ENCODE data around the gene PTPRC.
A peak's percentile ranks its signal among the peaks of the same experiment; 100 is the strongest.
"Not testable (repeated sequence)": the region's sequence is repeated elsewhere in the genome, so short reads cannot be mapped to it uniquely, and the experiment has no call there.

Gene PTPRC, protein sequence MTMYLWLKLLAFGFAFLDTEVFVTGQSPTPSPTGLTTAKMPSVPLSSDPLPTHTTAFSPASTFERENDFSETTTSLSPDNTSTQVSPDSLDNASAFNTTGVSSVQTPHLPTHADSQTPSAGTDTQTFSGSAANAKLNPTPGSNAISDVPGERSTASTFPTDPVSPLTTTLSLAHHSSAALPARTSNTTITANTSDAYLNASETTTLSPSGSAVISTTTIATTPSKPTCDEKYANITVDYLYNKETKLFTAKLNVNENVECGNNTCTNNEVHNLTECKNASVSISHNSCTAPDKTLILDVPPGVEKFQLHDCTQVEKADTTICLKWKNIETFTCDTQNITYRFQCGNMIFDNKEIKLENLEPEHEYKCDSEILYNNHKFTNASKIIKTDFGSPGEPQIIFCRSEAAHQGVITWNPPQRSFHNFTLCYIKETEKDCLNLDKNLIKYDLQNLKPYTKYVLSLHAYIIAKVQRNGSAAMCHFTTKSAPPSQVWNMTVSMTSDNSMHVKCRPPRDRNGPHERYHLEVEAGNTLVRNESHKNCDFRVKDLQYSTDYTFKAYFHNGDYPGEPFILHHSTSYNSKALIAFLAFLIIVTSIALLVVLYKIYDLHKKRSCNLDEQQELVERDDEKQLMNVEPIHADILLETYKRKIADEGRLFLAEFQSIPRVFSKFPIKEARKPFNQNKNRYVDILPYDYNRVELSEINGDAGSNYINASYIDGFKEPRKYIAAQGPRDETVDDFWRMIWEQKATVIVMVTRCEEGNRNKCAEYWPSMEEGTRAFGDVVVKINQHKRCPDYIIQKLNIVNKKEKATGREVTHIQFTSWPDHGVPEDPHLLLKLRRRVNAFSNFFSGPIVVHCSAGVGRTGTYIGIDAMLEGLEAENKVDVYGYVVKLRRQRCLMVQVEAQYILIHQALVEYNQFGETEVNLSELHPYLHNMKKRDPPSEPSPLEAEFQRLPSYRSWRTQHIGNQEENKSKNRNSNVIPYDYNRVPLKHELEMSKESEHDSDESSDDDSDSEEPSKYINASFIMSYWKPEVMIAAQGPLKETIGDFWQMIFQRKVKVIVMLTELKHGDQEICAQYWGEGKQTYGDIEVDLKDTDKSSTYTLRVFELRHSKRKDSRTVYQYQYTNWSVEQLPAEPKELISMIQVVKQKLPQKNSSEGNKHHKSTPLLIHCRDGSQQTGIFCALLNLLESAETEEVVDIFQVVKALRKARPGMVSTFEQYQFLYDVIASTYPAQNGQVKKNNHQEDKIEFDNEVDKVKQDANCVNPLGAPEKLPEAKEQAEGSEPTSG (N-terminal part only)

DNA sequence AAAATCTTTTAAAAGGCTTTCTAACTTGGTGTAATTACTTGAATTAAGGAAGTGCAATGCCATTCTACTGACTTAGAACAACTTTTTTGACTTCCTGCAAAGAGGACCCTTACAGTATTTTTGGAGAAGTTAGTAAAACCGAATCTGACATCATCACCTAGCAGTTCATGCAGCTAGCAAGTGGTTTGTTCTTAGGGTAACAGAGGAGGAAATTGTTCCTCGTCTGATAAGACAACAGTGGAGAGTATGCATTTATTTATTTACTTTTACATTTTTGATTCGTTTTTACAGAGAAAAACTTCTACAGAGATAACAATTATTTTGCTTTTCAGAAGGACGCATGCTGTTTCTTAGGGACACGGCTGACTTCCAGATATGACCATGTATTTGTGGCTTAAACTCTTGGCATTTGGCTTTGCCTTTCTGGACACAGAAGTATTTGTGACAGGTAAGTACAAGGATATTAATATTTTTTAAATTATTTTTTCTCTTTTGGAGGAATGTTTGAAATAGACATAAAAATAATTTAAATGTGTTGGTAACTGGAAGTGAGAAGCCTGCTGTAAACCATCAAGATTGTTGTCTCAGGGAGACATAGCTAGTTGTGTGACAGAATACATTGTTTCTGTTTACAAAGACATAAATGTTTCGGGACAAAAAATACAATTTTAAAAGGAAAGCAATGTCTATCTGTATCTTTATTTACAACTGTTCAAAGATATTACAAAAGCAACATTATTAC is at the start of gene PTPRC:
Gene PTPRC, plus strand, starts transcription at position 147 of the 742 bp plus-strand sequence. Its CDS starts 229 bp downstream, at position 376.
- peak; percentile 92 for DNase-seq (ENCODE audit: low spot score)

DNA sequence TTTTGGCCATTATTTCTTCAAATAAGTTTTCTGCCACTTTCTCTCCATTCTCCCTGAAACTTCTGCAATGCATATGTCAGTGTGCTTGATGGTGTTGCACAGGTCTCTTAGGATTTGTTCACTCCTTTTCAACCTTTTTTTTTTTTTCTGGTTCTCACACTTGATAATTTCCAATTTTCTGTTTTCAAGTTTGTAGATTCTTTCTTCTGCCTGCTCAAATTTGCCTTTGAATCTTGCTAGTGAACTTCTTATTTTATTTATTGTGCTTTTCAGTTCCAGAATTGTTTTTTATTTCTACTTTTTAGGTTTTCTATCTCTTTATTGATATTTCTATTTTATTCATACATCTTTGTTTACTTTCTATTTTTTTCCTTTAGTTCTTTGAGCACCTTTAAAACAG is 48.4 kb upstream of the PTPRC start:
- no peak for DNase-seq (ENCODE audit: low spot score)

DNA sequence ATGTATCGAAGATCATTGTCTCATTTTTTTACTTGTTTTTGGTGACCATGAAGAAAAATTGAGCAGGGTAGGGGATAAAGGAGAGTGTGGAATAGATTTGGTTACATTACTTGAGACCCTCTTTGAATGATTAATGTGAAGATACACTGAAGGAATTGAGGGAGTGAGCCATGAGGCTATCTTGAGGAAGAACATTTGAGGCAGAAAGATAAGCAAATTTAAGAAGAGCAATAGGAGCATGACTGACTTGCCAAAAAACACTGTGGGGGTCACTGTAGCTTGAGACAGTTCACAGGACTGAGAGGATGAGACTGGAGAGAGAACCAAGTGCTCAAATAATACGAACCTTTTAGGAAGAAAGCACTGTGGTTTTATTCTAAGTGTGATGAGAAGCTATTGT is 43.1 kb upstream of the PTPRC start:
- DNase-seq (ENCODE audit: low spot score): no peak

DNA sequence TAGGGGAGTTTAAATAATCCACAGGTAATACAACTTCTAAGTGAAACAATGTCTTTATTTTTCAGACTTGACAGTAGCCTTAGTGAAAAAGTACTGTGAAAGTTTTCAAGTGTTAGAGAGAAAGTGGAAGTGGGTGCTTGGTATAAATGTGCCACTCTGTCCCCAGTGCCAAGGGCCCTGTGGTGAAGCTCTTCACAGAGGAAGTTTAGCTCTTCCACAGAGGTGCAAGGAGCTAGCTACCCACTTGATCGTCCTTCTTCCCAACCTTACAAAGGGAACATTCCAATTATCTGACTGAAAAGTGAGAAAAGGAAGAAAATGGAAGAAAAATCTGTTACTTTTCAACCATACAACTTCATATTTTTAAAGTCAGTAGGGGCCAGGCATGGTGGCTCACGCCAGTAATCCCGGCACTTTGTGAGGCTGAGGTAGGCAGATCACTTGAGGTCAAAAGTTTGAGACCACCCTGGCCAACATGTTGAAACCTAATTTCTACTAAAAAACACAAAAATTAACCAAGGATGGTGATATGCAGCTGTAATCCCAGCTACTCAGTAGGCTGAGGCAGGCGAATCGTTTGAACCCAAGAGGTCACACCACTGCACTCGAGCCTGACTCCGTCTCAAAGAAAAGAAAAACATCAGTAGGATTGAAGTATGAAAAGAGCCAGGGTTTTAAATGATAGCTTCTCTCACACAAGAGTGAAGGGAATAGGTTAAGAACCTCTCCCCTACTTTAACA is 41.0 kb upstream of the PTPRC start:
- peak; percentile 68 for DNase-seq (ENCODE audit: low spot score)

DNA sequence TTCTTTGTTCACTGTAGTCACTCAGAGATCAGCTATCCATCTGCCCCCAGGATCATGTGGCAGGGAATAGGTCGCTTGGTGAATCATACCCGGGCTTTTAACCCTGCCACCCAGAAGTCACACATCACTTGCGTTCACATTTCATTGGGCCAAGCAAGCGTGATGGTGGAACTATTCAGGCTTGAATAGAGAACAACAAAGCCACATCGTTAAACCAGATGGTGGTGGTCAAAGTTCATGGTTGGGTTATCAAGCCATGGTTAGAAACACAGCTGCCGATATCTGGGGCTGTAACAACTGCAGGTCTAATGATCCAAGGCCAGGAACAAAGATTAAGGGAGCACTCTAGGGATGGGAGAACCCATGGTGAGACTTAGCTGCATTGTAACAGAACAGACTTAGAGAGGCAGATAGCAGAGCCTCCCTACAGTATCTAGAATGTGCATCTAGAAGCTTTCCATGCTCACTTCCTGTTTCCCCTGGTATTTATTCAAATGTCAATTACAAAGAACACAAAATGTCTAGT is 40.0 kb upstream of the PTPRC start:
- peak; percentile 98 for DNase-seq (ENCODE audit: low spot score)

DNA sequence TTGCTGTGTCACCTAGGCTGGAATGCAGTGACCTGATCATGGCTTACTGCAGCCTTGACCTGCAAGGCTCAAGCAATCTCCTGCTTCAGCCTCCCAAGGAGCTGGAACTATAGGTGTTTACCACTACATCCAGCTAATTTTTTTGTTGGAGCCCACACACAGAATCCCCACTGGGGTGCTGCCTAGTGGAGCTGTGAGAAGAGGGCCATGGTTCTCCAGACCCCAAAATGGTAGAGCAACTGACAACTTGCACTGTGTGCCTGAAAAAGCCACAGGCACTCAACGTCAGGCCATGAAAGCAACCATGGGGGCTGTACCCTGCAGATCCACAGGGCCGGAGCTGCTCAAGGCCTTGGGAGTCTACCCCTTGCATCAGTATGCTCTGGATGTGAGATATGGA is 39.1 kb upstream of the PTPRC start:
- no peak for DNase-seq (ENCODE audit: low spot score)

DNA sequence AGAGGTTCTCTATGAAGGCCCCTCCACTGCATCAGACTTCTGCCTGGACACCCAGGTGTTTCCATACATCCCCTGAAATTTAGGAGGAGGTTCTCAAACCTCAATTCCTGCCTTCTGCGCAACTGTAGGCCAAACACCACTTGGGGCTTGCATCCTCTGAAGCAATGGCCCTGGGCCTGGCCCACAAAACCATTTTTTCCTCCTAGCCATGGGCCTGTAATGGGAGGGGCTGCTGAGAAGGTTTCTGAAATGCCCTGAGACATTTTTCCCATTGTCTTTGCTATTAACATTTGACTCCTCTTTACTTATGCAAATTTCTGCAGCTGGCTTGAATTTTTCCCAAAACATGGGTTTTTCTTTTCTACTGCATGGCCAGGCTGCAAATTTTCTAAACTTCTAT is 37.9 kb upstream of the PTPRC start:
- DNase-seq (ENCODE audit: low spot score): no peak

DNA sequence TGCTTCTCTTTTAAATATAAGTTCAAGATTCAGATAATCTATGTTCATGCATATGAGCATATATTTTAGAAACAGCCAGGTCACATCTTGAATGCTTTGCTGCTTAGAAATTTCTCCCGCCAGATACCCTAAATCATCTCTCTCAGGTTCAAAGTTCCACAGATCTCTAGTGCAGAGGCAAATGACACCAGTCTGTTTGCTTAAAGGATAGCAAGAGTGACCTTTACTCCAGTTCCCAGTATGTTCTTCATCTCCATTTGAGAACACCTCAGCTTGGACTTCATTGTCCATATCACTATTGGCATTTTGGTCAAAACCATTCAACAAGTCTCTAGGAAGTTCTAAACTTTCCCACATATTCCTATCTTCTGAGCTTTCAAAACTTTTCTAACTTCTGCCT is 37.5 kb upstream of the PTPRC start:
- DNase-seq (ENCODE audit: low spot score): not testable (repeated sequence)

DNA sequence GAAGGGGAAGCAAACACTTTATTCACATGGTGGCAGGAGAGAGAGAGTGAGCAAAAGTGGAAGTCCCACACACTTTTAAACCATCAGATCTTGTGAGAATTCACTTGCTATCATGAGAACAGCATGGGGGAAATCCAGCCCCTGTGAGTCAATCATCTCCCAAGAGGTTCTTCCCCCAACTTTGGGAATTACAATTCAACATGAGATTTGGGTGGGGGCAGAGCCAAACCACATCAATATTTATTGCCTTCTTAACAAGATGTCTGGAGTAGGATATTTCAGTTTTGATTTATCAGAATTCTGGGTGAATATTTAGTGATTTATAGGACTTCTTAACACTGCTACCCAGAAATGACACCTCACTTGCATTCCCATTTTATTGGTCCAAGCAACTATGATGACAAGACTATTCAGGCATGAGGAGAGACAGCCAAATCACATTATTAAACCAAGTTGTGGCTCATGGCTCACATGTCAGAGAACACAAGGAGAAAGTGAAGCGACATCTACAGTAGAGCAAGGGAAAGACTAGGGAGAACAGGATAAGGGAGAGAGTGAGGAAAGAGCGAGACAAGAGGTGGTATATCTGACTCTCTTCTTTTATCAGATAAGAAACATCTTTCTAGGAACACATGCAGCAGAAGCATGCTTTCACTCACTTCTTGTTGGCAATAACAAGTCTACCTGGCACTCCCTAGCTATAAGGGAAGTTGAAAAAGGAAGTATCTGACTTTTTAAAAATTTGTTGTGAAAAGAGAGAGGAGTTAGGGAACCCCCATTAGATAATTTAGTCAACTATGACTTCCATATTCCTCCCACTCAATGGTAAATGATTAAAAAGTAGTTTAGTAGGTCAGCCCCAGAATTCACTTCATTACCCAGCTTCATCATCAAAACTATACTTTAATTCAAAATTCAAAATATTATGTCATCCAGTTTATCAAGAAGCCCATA is 36.6 kb upstream of the PTPRC start:
- no peak for DNase-seq (ENCODE audit: low spot score)

DNA sequence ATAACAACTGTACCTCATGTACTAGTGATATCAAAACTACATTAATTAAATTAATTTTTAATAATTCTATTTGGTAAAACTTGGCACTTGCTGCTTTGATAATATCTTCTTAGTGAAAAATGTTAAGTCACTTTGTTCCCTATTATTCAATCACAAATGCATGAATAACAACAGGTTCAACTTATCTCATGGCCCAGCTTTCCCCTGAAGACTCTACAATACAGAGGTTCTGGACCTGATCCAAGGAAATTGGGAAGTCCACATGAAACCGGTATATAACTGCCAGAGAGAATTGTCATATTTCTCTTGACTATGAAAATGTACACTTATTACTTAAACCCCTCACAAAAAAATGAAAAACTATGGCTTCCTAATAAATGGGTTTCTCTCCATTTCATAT is 33.9 kb upstream of the PTPRC start:
- DNase-seq (ENCODE audit: low spot score): no peak

DNA sequence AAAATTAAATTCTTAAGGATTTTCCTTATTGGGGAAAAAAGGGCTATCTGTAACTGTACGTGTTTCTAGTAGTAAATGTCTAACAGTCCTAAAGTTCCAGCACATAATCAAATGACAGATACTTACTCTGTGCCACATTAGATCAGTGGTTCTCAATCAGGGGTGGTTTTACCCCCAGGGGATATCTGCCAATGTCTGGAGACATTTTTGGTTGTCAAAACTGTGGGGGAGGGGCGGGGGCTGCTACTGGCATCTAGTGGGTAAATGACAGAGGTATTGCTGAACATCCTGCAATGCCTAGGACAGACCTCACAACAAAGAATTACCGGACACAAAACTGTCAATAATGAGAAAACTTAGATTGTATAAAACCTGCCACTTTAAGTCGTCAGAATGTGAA is 33.4 kb upstream of the PTPRC start:
- DNase-seq (ENCODE audit: low spot score): no peak

DNA sequence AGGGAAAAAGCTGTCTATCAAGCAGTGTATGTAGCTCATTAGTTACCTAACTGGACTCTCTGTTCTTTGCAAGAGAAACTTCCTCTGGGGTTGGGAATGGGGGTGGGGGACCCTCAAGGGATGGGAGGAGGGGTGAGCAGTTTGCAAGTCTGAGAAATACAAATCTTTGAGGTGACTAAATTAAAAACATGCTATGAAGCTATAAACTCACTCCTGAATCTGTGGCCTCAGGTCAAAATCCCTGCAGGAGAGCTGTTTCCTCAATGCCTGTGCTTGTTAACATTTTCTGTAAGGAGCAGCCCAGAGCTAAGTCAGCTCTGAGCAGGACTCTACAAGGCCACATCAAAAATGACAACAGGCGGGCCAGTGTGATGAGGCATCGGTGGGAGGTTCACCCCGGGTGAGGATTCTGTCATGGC is 32.8 kb upstream of the PTPRC start:
- no peak for DNase-seq (ENCODE audit: low spot score)

DNA sequence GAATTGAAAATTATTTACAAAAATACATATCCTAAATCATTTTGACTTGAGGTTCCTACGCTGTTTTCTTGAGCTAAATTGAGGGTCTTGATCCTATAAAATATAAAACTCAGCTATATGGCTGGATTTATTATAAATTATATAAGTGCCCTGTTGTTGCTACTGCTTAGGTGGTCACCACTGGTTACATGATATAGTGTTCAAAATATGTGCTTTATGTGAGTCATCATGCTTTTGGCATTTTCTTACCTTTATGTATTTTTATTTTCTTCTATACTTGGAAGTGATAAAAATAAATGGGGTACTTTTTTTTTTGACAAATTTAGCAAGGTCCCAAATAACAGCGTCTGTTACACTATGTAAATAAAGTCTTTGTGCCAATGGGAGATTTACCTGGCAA is 31.1 kb upstream of the PTPRC start:
- DNase-seq (ENCODE audit: low spot score): no peak

DNA sequence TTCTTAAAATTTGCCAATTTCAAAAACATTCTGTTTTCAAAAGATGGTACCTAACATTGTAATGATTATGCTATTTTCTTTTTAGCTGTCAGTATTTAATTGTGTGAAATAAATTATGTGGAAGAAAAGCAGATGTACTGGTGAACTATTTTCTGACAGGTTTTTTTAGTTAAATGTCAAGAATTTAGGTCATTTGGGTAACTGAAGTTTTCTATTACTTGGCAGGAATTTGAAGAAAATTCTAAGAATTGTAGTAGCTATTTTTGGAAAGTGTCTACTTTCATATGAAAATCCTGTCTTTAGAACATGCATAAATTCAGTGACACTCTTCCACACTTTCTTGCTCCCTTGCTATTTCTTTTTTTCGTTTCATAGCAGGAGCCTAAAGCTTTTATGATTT is 28.5 kb upstream of the PTPRC start:
- DNase-seq (ENCODE audit: low spot score): no peak

DNA sequence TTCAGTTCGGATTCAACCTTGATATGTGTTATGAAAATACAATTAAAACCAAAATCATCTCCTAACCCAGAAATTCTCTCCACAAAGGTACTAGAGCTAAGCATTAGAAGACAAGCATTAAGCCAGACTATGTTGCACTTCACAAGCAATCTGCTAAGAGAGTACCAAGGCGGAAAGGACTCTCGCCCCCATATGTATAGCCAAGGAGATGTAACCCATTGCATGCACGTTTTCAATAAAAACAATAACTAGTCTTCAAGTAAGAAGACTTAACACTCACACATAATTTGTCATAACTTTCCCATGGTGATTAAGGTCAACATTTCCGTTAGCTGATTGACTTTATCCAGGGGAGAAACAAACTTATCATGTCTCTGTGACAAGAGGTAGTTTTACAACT is 27.6 kb upstream of the PTPRC start:
- DNase-seq (ENCODE audit: low spot score): no peak

DNA sequence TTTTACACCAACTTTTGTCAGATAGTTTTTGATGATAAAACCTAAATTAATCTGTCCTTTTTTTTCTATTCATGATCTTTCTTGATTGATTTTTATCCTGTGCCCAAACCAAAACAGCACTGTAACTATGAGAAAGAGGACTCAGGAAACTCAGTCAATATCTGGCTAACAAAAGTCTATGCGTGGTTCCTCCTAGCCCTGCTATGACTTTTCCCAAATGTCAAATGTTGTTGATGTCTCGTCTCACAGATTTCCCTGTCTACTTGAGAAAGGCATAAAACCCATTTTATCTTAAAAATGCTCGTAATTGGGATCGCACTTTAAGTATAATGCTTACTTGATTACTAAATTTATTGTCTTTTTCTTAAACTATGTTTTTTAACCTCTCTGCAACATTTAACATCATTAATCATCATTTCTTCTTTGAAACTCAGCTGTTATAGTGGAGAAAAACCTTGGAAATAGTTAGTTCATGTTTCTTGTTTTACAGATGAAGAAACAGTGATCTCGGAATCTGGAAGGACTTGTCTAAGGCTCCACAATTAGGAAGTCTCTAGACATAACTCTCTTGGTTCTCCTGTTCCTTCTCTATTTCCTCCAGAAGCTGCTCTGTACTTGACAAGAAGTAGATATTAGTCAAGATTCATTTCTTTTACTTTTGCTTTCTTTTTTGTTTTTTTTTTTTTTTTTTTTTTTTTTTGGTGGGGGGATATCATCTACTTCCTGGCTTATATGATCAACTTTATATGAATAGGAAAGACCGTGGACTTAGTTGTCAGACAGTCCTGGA is 26.2 kb upstream of the PTPRC start:
- DNase-seq (ENCODE audit: low spot score): no peak

DNA sequence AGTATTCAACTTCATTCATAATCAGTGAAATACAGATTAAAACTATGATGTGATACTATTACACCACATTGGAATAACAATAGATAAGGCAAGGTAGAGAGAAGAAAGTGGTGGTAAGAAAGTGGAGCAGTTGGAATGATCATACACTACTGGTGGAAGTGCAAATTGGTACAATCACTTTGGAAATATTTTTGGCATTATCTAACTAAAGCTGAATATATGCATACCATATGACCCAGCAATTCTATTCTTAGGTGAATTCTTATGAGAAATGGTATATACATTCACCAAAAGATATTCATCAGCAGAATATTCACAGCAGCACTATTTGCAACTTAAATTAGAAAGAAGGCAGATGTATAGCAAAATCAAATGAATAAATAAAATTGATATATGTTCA is 21.4 kb upstream of the PTPRC start:
- no peak for DNase-seq (ENCODE audit: low spot score)

DNA sequence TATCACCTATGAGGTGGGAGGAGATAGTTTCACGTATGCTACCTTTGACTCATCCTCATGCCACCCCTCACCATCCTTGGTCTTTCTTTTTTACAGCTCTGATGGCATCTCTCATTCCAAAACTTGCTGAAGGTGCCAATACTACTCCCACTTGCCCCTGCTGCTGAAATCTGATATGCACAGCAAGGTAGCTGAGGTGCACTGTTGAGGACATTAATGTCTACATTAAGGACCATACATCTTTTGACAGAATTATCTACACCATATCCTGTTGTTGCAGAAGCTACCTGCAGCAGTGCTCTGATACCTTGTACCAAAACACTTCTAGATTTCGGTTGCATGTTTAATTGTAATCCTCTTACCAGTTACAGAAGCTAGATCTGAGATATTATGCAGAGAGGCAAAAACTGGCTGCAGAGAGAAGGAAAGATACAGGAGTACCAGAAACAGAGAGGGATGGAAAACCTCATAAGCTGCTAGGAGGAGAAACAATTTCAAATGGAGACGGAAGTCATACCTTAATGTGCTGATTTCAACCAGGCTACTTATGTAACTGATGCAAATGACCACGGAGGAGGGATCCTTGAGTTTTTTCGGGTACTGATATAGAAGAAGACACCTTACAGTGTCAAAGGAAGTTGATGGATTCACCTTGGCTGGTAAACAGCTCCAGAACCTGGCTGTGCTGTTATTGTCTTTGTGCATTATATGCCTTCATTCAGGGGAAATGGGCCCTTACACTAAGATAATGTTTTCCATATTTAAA is 19.3 kb upstream of the PTPRC start:
- peak; percentile 61 for DNase-seq (ENCODE audit: low spot score)
